Loucy (cell line): ENCODE measurements around the gene CDH2.

Experiments used
- CTCF ChIP-seq: fragments of 200-600 bp; sonication (generic); conservative IDR thresholded peaks from 2 replicates; pipeline ENCODE4 v1.5.1; 2014; ENCODE audit warnings: mild to moderate bottlenecking, antibody characterized with exemption, low read length
- EZH2phosphoT487 ChIP-seq: fragments of 200-600 bp; IDR thresholded peaks from 2 replicates; pipeline ENCODE4 v1.6.1; 2018; ENCODE audit warnings: antibody characterized with exemption, mild to moderate bottlenecking, moderate library complexity, borderline replicate concordance

GRCh38 chr18:28175930-28176697 is 816 bp downstream of the CDH2 start:
- TF ChIP-seq CTCF (no peak), EZH2phosphoT487 (no peak)
